Neural cell (in vitro differentiated cells): ENCODE data around the gene CPNE1.

Source experiments
- POLR2AphosphoS5 ChIP-seq: IDR thresholded peaks from 2 replicates; pipeline ENCODE4 v1.6.1; 2012
- RAD21 ChIP-seq: fragments of 450-650 bp; conservative IDR thresholded peaks from 2 replicates; pipeline ENCODE4 v1.6.1; 2014; ENCODE audit warnings: antibody characterized with exemption, mild to moderate bottlenecking, moderate library complexity
- TF ChIP-seq, protein P1 (sequence below): fragments of 450-650 bp; IDR thresholded peaks from 2 replicates; pipeline ENCODE4 v1.5.1; 2014; ENCODE audit warnings: antibody characterized with exemption, mild to moderate bottlenecking, moderate library complexity; ENCODE audit not compliant: poor library complexity, severe bottlenecking

DNA sequence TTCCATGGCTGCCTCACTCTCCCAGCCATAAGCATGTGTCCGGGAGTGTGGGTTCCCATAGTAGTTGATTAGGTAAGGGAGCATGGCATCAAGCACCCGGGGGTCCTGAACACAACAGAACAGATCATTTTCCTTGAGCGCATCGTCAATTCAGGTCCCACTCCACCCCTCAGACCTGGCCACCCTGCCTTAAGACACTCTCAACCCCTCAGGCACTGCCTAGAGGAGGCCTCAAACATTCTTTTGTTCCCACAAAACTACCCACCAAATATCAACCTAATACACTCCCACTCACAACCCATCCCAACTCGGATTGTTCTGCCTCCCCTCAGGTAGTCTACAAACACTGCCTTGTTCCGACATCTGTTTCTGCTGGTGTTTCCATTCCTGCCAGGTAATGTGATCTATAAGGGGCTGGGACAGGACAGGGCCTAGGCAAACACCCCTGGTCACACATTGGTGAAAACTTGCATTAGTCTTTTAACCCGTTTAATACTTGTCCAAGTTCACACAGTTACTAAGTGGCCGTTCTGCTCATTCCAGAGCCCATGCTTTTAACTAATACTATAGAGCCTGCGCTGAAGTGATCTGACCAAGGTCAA is 33.1 kb upstream of the CPNE1 start:
- no peak for TF ChIP-seq POLR2AphosphoS5
- no peak for TF ChIP-seq RAD21
- TF ChIP-seq, protein P1, sequence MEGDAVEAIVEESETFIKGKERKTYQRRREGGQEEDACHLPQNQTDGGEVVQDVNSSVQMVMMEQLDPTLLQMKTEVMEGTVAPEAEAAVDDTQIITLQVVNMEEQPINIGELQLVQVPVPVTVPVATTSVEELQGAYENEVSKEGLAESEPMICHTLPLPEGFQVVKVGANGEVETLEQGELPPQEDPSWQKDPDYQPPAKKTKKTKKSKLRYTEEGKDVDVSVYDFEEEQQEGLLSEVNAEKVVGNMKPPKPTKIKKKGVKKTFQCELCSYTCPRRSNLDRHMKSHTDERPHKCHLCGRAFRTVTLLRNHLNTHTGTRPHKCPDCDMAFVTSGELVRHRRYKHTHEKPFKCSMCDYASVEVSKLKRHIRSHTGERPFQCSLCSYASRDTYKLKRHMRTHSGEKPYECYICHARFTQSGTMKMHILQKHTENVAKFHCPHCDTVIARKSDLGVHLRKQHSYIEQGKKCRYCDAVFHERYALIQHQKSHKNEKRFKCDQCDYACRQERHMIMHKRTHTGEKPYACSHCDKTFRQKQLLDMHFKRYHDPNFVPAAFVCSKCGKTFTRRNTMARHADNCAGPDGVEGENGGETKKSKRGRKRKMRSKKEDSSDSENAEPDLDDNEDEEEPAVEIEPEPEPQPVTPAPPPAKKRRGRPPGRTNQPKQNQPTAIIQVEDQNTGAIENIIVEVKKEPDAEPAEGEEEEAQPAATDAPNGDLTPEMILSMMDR, result no peak
